Measurements from ENCODE around the gene SLC22A25.

- TF ChIP-seq CTCF (IDR thresholded peaks at IDR 0.05) (no peak), EP300 (IDR thresholded peaks at IDR 0.05) (no peak)
Measured at GRCh38 chr11:63244862-63245261, 1.5 kb upstream of the SLC22A25 start.

Measured in stomach (tissue), 4 donors.